GM21717 (cell line): ENCODE results near the gene SRA1.

Experiments
- ATAC-seq: cut with Tn5 transposase; IDR thresholded peaks from one replicate; pipeline ENCODE4 v1.9.1; 2021; ENCODE audit warnings: mild to moderate bottlenecking, moderate library complexity; ENCODE audit not compliant: unreplicated experiment

SRA1 gene

DNA sequence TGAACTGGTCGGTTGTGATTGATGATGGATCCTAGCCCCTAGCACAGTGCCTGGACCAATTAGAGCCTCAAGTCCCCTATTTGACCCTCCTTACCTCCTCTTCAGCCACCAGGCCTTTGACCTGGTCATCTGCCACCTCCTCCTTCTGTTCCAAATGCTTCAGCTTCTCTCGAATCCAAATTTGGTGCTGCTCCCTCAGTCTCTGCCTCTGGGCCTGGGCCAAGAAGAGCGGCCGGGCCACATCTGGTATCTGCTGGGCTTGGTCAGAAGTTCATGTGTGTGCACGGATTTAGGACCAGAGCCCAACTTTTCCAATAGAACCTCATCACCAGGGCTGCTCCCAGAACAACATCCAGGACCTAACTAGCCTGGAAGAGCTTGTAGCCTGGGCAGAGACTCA is 13.8 kb upstream of the SRA1 start:
- ATAC-seq = no peak

DNA sequence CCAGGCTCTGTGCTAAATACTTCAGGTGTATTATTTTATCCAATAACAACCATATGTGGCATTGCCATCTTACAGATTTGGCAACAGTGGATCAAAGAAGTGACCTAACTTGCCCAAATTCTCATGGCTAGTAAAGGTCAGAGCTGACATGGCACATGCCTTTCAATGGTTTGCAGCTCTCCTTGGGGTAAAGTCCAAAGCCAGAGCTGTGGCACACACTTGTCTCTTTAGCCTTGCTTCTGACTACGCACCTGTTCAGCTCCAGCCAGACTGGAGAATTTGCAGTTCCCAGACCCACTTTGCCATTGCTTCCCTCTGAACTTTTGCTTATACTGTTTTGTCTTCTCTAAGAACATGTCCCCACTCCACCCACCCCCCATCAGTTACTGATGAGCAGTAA is 13.2 kb upstream of the SRA1 start:
- ATAC-seq = no peak

DNA sequence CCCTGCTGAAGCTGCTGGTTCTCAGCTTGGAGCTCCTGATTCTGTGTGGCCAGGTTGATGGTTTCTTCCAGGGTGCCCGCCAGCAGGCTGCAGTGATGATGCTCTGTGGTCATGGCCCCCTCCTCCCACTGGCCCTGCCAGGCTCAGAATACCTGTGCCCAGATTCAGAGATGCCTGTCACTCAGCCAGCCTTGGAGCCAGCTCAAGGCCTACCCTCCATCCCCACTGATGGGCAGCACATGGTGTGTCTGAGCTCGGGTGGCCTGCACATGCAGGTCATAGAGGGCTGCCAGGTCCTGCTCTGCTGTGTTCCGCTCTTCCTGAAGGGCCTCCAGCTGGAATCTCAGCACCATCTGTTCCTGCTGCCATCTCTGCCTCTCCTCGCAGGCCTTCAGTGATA is 12.8 kb upstream of the SRA1 start:
- ATAC-seq = no peak

DNA sequence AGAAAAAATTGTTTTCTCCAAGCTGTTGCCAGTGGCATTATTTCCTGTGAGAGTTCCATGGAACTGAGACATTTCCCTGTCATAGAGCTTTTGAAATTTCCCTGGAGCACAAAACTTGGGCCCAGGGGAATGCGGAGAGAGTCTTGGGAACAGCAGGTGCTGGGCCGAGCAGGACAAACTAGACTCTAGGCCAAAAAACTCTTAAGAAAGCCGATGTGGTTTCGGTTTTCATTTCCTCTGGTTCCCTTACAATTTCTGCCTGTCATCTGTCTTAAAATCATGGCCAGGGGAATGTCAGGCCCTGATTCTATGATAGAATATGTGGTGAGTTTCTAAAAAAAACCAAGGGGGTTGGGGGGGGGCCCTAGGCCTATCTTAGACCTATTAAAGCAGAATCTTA is 11.9 kb upstream of the SRA1 start:
- ATAC-seq = no peak

DNA sequence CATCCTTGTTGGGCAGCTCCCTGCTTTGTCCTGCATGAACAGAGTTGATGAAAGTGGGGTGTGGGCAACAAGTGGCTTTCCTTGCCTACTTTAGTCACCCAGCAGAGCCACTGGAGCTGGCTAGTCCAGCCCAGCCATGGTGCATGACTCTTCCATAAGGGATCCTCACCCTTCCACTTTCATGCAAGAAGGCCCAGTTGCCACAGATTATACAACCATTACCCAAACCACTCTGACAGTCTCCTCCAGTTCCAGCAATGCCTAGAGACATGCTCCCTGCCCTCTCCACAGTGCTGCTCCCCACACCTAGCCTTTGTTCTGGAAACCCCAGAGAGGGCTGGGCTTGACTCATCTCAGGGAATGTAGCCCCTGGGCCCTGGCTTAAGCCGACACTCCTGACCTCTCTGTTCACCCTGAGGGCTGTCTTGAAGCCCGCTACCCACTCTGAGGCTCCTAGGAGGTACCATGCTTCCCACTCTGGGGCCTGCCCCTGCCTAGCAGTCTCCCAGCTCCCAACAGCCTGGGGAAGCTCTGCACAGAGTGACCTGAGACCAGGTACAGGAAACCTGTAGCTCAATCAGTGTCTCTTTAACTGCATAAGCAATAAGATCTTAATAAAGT is 11.3 kb upstream of the SRA1 start:
- ATAC-seq = no peak

DNA sequence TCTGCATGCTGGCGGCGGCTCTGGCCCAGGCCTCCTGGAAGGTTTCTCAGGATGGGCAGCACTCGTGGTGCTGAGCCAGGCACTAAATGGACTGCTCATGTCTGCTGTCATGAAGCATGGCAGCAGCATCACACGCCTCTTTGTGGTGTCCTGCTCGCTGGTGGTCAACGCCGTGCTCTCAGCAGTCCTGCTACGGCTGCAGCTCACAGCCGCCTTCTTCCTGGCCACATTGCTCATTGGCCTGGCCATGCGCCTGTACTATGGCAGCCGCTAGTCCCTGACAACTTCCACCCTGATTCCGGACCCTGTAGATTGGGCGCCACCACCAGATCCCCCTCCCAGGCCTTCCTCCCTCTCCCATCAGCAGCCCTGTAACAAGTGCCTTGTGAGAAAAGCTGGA is 10.6 kb upstream of the SRA1 start:
- ATAC-seq = no peak

DNA sequence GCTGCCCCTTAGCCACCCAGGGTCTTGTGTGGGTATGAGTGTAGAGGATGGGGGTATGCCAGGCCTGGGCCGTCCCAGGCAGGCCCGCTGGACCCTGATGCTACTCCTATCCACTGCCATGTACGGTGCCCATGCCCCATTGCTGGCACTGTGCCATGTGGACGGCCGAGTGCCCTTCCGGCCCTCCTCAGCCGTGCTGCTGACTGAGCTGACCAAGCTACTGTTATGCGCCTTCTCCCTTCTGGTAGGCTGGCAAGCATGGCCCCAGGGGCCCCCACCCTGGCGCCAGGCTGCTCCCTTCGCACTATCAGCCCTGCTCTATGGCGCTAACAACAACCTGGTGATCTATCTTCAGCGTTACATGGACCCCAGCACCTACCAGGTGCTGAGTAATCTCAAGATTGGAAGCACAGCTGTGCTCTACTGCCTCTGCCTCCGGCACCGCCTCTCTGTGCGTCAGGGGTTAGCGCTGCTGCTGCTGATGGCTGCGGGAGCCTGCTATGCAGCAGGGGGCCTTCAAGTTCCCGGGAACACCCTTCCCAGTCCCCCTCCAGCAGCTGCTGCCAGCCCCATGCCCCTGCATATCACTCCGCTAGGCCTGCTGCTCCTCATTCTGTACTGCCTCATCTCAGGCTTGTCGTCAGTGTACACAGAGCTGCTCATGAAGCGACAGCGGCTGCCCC is 10.0 kb upstream of the SRA1 start:
- ATAC-seq = no peak

DNA sequence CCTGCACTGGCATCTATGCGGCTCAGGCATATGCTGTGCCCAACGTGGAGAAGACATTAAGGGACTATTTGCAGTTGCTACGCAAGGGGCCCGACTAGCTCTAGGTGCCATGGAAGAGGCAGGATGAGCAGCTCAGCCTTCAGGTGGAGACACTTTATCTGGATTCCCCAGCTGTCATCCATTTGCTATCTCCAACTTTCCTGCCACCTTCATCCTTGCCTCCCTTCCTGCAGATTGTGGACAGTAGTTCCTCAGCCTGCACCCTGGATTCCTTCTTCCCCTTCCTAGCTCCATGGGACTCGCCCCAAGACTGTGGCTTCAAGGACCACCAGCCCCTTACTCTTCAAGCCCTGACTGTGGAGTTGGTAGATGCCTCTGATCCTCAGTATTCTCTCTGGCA is 9.4 kb upstream of the SRA1 start:
- ATAC-seq = no peak

DNA sequence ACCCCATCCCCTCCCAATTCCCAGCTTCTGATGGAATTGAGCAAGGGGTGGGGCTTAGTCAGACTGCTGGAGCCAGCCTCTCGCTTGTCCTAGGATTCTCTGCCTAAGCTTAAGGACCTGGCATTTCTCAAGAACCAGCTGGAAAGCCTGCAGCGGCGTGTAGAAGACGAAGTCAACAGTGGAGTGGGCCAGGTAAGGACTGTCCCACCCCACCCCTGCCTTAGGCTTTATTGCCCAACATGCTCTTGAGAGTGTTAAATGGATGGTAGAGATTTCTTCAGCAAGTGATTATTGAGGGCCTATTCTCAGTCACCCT is 8.5 kb upstream of the SRA1 start:
- ATAC-seq = no peak

DNA sequence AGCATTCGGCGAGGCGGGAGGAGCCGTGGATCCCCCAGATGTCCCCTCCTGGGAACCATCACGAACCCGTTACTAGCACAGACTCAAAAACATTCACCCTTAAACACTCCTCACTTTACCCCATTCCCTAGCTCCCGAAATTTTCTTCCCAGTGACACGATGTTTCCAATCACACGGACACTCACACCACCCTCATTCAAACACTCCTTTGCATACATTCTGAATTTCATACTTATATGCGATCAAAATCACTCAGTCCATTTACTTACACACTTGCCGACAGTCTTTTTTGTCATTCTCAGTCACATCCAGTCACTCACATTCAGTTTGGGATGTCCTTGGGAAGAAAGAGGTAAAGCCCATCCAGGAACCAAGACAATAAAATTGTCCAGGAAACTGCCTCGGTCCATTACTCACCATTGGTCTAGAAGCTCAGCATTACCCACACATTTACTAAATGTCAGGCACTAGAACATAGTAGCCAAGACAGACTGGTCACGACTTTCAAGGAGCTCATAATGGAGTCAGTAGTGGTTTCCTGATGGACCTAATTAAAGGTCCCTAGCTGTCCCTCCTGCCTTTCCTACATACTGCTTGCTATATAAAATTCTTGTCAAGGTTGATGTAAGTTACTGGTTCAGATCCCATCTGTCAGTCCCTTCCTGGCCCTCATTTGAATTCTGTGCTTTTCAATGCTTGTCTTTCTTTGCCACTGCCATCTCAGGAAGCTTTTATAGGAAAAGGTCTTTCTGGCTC is 7.9 kb upstream of the SRA1 start:
- peak; percentile 1 for ATAC-seq

DNA sequence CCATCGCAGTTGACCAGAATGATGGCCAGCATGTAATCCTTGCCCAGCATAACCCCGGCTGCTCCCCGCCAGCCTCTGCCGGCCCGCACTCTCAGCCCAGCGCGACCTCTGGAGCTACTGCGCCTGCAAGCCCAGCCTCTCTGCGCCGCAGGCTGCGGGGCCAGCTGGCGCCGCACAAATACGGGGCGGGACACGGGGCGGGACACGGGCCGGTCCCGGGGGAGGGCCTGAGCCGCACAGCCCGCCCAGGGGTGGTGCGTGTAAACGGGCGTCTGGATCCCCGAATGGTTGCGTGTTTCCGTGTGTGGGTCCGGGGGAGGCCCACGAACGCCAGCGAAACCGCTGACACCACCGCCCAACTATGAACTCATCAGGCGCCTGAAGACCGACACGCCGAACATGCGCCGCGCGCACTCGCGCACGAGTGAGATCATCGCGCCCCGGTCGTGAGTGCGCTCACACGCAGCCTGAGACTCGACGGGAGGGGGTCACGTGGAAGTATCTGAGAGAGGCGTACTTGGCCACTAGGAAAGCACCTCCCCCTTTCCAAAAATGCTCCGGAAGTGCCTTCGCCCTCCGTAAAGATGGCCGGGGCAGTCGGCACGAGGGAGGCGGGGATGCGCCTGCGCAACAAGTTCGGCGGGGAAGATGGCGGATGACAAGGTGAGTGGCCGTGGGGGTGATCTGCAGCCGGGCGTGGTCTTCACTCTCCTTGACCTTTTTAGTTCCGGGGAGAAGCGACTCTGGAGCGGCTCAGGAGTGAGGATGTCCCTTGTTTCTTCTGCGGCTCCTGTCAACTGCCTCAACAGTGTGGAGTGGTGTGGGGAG is 7.1 kb upstream of the SRA1 start, which contains the start of the genes APBB3 and SLC35A4:
TSS of gene APBB3 (minus strand) at position 403 of the 828 bp plus-strand sequence. CDS start at position 50, 353 bp downstream.
TSS of gene SLC35A4 (plus strand) at position 633 of the 828 bp plus-strand sequence. CDS start 2,342 bp downstream, outside the sequence.
- ATAC-seq = peak; percentile 72

DNA sequence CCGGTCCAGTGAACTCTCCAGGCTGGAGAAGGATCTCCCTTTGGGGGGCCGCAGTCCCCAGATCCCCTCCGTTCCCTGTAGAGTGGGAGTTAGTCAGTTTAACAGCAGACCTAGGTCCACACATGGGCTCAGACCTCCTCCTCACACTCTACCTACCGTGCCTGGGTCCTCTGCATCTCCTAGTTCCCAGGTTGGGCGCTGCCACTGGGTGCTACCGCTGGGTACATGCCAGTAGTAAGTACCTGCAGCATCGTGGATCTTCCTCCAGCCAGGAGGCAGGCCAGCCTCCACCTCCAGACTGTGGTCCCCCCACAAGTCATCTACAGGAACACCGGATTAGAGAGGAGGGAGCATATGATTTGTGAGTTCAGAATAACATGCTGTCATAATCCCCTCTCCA is 6.3 kb upstream of the SRA1 start:
- ATAC-seq = no peak

DNA sequence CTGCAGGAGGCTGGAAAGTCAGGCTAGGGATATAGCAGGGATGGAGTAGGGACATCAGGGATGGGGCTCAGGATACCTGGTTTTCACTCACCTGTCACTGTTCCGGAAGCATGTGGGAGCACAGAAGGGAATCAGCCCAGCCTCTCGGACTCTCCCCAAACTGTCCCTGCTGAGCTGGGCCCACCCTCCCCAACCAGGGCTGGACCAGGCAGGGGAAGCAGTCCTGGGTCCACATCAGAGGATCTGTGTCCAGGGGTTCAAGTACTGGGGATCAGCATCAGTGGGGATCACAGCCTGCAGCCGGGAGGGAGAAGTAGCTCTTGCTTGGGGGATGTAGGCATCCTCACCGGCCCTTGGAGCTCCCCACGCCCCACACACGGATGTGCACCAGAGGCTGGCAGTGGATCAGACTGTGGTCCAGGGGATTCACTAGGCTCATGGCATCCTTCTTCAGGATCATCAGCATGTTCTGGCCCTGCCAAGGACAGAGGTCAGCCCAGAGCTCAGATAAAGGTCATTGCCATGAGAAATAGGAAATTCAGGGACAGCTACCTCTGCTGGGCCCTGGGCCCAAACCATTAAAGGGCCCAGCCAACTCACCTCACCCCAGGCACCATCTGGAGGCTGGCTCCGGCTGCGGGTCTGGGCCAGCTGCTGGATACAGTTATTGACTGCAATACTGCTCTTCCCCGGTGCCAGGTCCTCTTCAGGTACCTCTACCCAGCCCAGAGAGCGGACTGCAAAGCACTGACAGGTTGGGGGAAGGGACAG is 4.7 kb upstream of the SRA1 start:
- no peak for ATAC-seq

DNA sequence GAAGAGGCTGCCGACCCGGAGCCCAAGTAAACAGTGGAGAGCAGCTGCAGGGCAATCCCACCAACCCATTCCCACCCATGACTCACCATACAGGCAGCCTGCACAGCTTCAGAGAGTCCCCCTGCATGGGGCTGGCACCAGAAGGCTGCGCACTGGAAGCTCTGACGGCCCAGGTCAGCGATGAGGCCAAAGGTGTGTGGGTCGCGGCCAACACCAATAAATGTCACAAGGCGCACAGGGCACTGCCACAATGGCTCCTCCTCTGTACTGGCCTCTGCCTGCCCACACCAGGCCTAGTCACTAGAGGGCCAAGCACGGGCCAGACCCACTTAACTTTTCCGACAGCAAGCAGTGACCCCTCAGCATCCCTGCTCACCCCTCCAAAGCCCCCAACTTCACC is 3.0 kb upstream of the SRA1 start:
- ATAC-seq = no peak

DNA sequence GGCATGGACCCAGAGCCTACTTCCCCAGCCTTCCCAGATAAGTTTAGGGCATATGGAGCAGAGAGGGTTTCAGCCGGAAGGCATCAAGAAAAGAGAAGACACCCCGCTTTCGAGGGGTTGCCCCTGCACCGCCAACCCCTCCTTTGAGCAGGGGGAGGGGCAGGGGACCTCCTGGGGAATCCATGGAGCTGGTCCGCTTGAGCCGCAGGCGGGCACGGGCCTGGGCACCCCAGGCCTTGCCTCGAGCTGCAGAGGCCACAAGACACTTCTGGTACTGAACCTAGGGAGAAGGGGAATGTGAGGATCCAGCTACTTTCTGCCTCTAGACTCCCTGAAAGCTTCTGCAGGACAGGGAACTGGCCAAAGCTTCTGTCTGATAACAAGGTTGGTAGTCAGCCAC is 1.3 kb upstream of the SRA1 start:
- ATAC-seq = no peak

DNA sequence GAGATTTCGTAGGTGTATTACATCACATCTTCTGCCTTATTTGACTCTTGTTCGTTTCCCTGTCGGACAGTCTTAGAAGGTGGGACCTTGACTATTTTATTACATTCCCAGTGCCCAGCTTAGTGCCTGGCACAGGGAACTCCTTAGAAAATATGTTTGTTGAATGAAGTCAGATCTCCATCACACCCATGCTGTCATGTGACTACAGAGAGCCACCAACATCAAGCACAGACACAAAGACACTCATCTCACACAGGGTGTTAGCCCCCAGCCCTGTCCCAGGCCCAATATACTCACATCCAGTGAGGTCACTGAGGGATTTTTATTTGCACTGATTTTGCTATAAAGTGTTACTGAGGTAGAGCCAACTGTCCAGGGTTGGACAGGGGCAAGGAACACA is 692 bp upstream of the SRA1 start:
- no peak for ATAC-seq

DNA sequence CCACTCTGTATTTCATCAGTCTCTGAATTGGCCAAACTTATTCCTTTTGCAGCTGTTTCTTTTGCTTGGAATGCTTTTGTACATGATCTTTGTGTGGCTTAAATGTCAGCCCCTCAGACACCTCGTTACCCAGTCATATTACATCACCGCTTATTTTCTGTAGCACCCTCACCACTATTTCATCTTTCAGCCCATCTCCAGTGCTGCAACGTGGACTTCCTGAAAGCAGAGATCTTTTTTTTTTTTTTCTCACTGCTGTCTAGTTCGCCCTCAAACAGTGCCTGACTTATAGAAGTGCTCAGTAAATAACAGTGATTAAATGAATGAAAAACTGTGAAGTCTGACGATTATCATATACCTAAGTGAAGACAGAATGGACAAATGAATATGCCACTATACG is 835 bp downstream of the SRA1 start:
- ATAC-seq = no peak

DNA sequence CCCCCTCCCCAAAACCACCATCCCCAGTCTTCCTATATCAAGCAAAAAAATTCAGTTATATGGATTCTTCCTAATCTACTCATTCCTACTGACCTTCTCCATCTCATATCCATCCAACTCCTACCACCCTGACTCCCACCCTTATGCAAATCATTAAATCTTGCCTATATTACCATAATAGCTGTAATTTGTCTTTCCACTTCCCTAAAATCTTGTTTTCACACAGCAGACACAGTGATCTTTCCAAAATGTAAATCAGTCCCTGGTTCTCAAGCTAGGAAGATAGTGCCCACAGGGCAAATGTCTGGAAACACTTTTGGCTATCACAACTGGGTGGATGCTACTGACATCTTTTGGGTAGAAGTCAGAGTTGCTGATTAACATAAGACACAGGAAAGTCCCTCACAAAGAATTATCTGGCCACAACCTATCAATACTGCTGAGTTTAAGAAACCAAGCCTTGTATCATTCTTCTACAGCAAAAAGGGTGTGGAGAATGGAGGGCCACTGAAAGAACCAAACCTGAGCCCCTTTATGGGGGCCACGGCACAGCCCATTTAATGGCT is 1.4 kb downstream of the SRA1 start:
- ATAC-seq = no peak

DNA sequence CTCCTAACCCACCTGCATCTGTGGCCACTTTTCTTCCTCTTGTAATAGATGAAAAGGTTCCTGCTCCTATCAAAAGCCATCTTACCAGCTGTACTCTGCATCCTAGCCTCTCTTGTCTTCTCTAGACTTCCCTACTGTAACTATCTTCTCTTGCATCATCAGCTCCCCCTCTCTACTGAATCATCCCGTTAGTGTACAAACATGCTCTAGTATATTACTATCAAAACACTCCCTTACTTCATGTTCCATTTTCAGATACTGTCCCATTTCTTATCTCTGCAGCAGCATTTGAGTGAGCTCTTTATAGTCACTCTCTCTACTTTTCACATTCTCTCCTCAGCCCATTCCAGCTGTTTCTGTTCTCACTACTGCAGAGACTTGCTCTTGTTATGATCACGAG is 2.8 kb downstream of the SRA1 start:
- ATAC-seq = no peak

DNA sequence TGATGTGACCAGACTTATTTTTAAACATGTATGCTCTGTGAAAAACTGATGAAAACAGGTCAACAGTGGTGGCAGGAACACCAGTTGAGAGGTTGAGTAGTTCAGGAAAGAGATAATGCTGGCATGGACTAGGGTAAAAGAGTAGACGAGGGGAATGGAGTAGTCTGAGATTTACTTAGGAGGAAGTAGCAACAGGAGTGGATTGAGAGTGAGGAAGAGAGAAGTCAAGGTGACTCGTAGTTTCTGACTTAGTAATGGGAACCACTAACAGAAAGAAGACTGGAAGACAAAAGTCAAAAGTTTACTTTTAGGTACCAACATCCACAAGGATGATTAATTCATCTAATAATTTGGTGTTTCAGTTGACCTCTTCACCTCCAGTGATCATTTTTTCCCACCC is 3.6 kb downstream of the SRA1 start:
- ATAC-seq = no peak
